HepG2 (cell line): Measurements from ENCODE around the gene GMPPA. TPM values are rescaled to one million over a fixed set of nuclear protein-coding genes. Genes with fewer than 3 reads are reported as not detected.
A peak's percentile ranks its signal among the peaks of the same experiment; 100 is the strongest.

Experiments
- ATF1 ChIP-seq: IDR thresholded peaks from 2 replicates; pipeline ENCODE4 v1.6.1; 2016; ENCODE audit warnings: mild to moderate bottlenecking, control low read depth
- ETV5 ChIP-seq: IDR thresholded peaks from 2 replicates; pipeline ENCODE4 v1.6.1; 2018; ENCODE audit warnings: missing biosample characterization, missing genetic modification reagents, inconsistent platforms, borderline replicate concordance
- GMEB2 ChIP-seq: IDR thresholded peaks from 2 replicates; pipeline ENCODE4 v1.6.1; 2016; ENCODE audit warnings: missing biosample characterization, missing genetic modification reagents, low read depth
- HDAC6 ChIP-seq: fragments of 200-600 bp; sonication (generic); IDR thresholded peaks from 2 replicates; pipeline ENCODE4 v1.7.0; 2017; ENCODE audit warnings: mild to moderate bottlenecking, antibody characterized with exemption, low read length, low read depth
- KLF11 ChIP-seq: IDR thresholded peaks from 2 replicates; pipeline ENCODE4 v1.6.1; 2016; ENCODE audit warnings: missing compliant biosample characterization
- KMT2A ChIP-seq: sonication (generic); formaldehyde crosslinking; IDR thresholded peaks from 2 replicates; pipeline ENCODE4 v1.4.0; 2020; ENCODE audit warnings: missing genetic modification reagents
- NKX3-1 ChIP-seq: sonication (generic); formaldehyde crosslinking; IDR thresholded peaks from 2 replicates; pipeline ENCODE4 v1.5.0; 2020; ENCODE audit warnings: missing genetic modification reagents
- NR2F6 ChIP-seq, 2 experiments: IDR thresholded peaks; 2 replicates each; pipeline ENCODE4 v1.6.1; 2016; ENCODE audit warnings: antibody characterized with exemption in 1 of 2, mild to moderate bottlenecking in 1 of 2
- NRL ChIP-seq: sonication (generic); formaldehyde crosslinking; IDR thresholded peaks from 2 replicates; pipeline ENCODE4 v1.5.0; 2020; ENCODE audit warnings: missing genetic modification reagents, mild to moderate bottlenecking, moderate library complexity, borderline replicate concordance
- PRMT3 ChIP-seq: sonication (generic); formaldehyde crosslinking; IDR thresholded peaks from 2 replicates; pipeline ENCODE4 v1.8.1; 2022; ENCODE audit warnings: low read depth, mild to moderate bottlenecking, moderate library complexity, missing genetic modification reagents, borderline replicate concordance
- ZNF33B ChIP-seq: sonication (generic); formaldehyde crosslinking; IDR thresholded peaks from 2 replicates; pipeline ENCODE4 v1.5.1; 2020; ENCODE audit warnings: mild to moderate bottlenecking, missing genetic modification reagents
- ZNF430 ChIP-seq: sonication (generic); formaldehyde crosslinking; IDR thresholded peaks from 2 replicates; pipeline ENCODE4 v1.9.0; 2021; ENCODE audit warnings: mild to moderate bottlenecking, missing genetic modification reagents
- ZNF451 ChIP-seq: sonication (generic); formaldehyde crosslinking; IDR thresholded peaks from 2 replicates; pipeline ENCODE4 v1.5.0; 2020; ENCODE audit warnings: mild to moderate bottlenecking, missing genetic modification reagents
- ZNF513 ChIP-seq: sonication (generic); formaldehyde crosslinking; conservative IDR thresholded peaks from 2 replicates; pipeline ENCODE4 v1.5.0; 2020; ENCODE audit warnings: missing genetic modification reagents
- ZNF710 ChIP-seq: sonication (generic); formaldehyde crosslinking; IDR thresholded peaks from 2 replicates; pipeline ENCODE4 v1.5.0; 2020; ENCODE audit warnings: mild to moderate bottlenecking, missing genetic modification reagents, borderline replicate concordance
- ZNF768 ChIP-seq: sonication (generic); formaldehyde crosslinking; IDR thresholded peaks from 2 replicates; pipeline ENCODE4 v1.4.0; 2020; ENCODE audit warnings: missing genetic modification reagents
- ZNF790 ChIP-seq: sonication (generic); formaldehyde crosslinking; IDR thresholded peaks from 2 replicates; pipeline ENCODE4 v1.8.0; 2022; ENCODE audit warnings: missing genetic modification reagents, mild to moderate bottlenecking, borderline replicate concordance
- ZSCAN9 ChIP-seq: IDR thresholded peaks from 2 replicates; pipeline ENCODE4 v1.6.1; 2016; ENCODE audit warnings: borderline replicate concordance
- polyA plus RNA-seq, 8 experiments: library from polyadenylated mRNA; depleted of rRNA in 3 of 8; stranded (reverse) in 7 of 8; unstranded in 1 of 8; fragments of >200 nt; fragmentation: Illumina TruSeq in 4 of 8; extraction: Trizol in 4 of 8; gene quantifications; 2 replicates each; pipeline versions ENCODE4 v1.2.1 to v1.2.3, GENCODE V29; 2011 to 2016; ENCODE audit warnings: low read depth in 4 of 8, missing spikeins in 1 of 8, mixed read lengths in 1 of 8; ENCODE audit not compliant: insufficient read depth in 1 of 8
- total RNA-seq, 5 experiments: library from RNA; depleted of rRNA; stranded (reverse); fragments of >200 nt; fragmentation: Illumina TruSeq; extraction: Trizol; gene quantifications; 2 replicates each; pipeline ENCODE4 v1.2.3, GENCODE V29; 2016; ENCODE audit warnings: low read depth in 1 of 5
- TF ChIP-seq, protein P1 (sequence below): sonication (generic); formaldehyde crosslinking; IDR thresholded peaks from 2 replicates; pipeline ENCODE4 v1.5.0; 2020; ENCODE audit warnings: missing genetic modification reagents
- TF ChIP-seq, protein P2 (sequence below): fragments of 450-650 bp; IDR thresholded peaks from 2 replicates; pipeline ENCODE4 v1.6.1; 2017
- TF ChIP-seq, protein P3 (sequence below): sonication (generic); IDR thresholded peaks from 2 replicates; pipeline ENCODE4 v1.6.1; 2016; ENCODE audit warnings: low read depth, borderline replicate concordance

GMPPA gene
- total and polyA plus RNA-seq, 2 of the 13 experiments (the other 11 are each of a cell fraction or from before 2014, with no cell fraction given) = 81.1 to 106 TPM

DNA sequence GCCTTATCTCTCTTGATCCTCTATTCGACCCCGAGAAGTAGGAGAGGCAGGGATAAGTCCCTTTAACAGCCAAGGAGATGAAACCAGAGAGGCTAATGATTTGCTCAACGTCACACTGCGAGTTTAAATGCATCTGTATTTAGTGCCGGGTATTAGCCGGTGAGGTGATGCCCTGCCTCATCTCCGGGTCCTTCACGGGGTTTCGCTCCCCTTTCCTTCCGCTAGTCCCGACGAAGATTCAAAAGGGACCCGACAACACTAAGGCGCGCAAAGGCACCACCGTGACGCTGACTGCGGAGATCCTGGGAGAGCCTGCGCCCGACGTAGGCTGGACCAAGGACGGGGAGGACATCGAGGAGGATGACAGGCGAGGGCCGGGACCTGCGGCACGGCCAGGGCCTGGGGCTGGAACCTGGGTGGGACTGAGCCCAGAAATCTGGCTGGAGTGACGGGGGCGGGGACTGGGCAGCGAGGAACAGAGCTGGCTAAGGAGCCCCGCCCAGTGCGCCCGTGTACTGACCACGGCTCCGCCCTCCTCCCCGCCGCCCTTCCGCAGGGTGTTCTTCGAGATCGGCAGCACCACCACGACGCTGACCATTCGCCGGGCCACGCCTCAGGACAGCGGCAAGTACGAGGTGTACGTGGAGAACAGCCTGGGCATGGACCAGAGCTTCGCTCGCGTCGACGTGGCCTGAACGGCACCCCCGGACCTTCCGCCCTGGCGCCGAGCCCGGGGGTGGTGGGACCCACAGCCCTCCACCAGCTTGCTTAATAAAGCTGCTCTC, 1.0 kb upstream of the GMPPA start (continued):
- peak; percentile 73; the same call in 1 of the 2 replicates for TF ChIP-seq PRMT3
- no peak; the same call in 1 of the 2 replicates for TF ChIP-seq ZNF33B (CRISPR knock-in tag)
- TF ChIP-seq GMEB2 (CRISPR knock-in tag) = 0 out of 2 replicates have a peak, but pooled peaks have one; percentile 29
- TF ChIP-seq, protein P1, sequence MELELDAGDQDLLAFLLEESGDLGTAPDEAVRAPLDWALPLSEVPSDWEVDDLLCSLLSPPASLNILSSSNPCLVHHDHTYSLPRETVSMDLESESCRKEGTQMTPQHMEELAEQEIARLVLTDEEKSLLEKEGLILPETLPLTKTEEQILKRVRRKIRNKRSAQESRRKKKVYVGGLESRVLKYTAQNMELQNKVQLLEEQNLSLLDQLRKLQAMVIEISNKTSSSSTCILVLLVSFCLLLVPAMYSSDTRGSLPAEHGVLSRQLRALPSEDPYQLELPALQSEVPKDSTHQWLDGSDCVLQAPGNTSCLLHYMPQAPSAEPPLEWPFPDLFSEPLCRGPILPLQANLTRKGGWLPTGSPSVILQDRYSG = no peak; the same call in 1 of the 2 replicates
- peak; percentile 95 for TF ChIP-seq ZNF430 (CRISPR knock-in tag)
- TF ChIP-seq KMT2A (CRISPR knock-in tag) = 0 out of 2 replicates have a peak, but pooled peaks have one; percentile 28
- peak; percentile 27; the same call in 1 of the 2 replicates for TF ChIP-seq ETV5 (CRISPR knock-in tag)
- TF ChIP-seq ZNF710 (CRISPR knock-in tag) = no peak
- TF ChIP-seq KLF11 = 0 out of 2 replicates have a peak, but pooled peaks have one; percentile 37
- TF ChIP-seq ZNF451 (CRISPR knock-in tag) = peak; percentile 84; the same call in 1 of the 2 replicates
- TF ChIP-seq, protein P2, sequence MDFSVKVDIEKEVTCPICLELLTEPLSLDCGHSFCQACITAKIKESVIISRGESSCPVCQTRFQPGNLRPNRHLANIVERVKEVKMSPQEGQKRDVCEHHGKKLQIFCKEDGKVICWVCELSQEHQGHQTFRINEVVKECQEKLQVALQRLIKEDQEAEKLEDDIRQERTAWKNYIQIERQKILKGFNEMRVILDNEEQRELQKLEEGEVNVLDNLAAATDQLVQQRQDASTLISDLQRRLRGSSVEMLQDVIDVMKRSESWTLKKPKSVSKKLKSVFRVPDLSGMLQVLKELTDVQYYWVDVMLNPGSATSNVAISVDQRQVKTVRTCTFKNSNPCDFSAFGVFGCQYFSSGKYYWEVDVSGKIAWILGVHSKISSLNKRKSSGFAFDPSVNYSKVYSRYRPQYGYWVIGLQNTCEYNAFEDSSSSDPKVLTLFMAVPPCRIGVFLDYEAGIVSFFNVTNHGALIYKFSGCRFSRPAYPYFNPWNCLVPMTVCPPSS = no peak
- TF ChIP-seq HDAC6 = no peak
- peak; percentile 91 for TF ChIP-seq ZNF768 (CRISPR knock-in tag)
- TF ChIP-seq NR2F6 (IDR thresholded peaks at IDR 0.05) = no peak
- TF ChIP-seq NR2F6 (CRISPR knock-in tag; IDR thresholded peaks at IDR 0.05) = peak; percentile 36; the same call in 1 of the 2 replicates
- TF ChIP-seq NKX3-1 (CRISPR knock-in tag) = no peak
- TF ChIP-seq, protein P3, sequence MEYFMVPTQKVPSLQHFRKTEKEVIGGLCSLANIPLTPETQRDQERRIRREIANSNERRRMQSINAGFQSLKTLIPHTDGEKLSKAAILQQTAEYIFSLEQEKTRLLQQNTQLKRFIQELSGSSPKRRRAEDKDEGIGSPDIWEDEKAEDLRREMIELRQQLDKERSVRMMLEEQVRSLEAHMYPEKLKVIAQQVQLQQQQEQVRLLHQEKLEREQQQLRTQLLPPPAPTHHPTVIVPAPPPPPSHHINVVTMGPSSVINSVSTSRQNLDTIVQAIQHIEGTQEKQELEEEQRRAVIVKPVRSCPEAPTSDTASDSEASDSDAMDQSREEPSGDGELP = no peak; the same call in 1 of the 2 replicates
- TF ChIP-seq NRL (CRISPR knock-in tag) = peak; percentile 91
- TF ChIP-seq ZNF513 (CRISPR knock-in tag) = no peak
- no peak for TF ChIP-seq ATF1 (CRISPR knock-in tag)
- TF ChIP-seq ZSCAN9 (CRISPR knock-in tag) = 0 out of 2 replicates have a peak, but pooled peaks have one; percentile 56
- no peak; the same call in 1 of the 2 replicates for TF ChIP-seq ZNF790 (CRISPR knock-in tag)
